Psoas muscle (tissue), 8 donors: ENCODE results near the gene CACNB4. TPM values are rescaled to one million over a fixed set of nuclear protein-coding genes. Genes with fewer than 3 reads are reported as not detected.

ENCODE experiments used
- ATAC-seq, 4 donors: fragments of 200-7000 bp; cut with Tn5 transposase; one replicate each; pipeline ENCODE4 v1.9.1; 2020; ENCODE audit warnings: moderate library complexity in 3 of 4, mild to moderate bottlenecking in 2 of 4
- DNase-seq, 2 donors: peaks; one replicate each; pipeline ENCODE4 v3.0.0-alpha.2; 2020
- H3K27ac ChIP-seq: fragments of 200-600 bp; one replicate; pipeline ENCODE4 v1.8.0; 2022
- H3K27me3 ChIP-seq, 3 donors: fragments of 200-600 bp in 1 of 3; one replicate each; pipeline versions ENCODE4 v1.6.1 to v1.8.0; 2013 to 2022; ENCODE audit warnings: low read length in 2 of 3, mild to moderate bottlenecking in 2 of 3, moderate library complexity in 1 of 3; ENCODE audit not compliant: insufficient read depth in 3 of 3
- H3K36me3 ChIP-seq, 2 donors: fragments of 200-600 bp in 1 of 2; one replicate each; pipeline versions ENCODE4 v1.6.1 to v1.8.0; 2013 to 2022; ENCODE audit warnings: low read depth in 1 of 2, mild to moderate bottlenecking in 1 of 2, moderate library complexity in 1 of 2; ENCODE audit not compliant: insufficient read depth in 1 of 2
- H3K4me1 ChIP-seq: fragments of 200-600 bp; one replicate; pipeline ENCODE4 v1.8.0; 2022
- H3K4me3 ChIP-seq: fragments of 200-600 bp; one replicate; pipeline ENCODE4 v1.8.0; 2022; ENCODE audit warnings: mild to moderate bottlenecking
- H3K9me3 ChIP-seq: fragments of 200-600 bp; one replicate; pipeline ENCODE4 v1.8.0; 2022
- WGBS, 3 donors: extraction: QIAGEN DNeasy Blood & Tissue Kit; methylation state at CpG; one replicate each; pipeline versions ENCODE4 v1.1.6 to v1.1.7; 2013; 5-methylcytosine and 5-hydroxymethylcytosine counted together
- intact Hi-C, 2 donors: fragments of 100-400 bp; cut with DNase I; formaldehyde crosslinking; loops; one replicate each; pipeline versions ENCODE4 v1.11.0 to v1.14.2; 2022
- long read RNA-seq, 2 donors: library from polyadenylated mRNA; unstranded; transcript quantifications; one replicate each; pipeline ENCODE4 v2.0.0, GENCODE V29; 2021
- polyA plus RNA-seq, 3 donors: library from polyadenylated mRNA; stranded (reverse); fragments of 200-250 nt; gene quantifications; one replicate each; pipeline ENCODE4 v1.2.3, GENCODE V29; 2013
- total RNA-seq, 4 donors: library from RNA; stranded (reverse); fragmentation: NEBNext Ultra II Directional in 2 of 4; extraction: Animal tissue kit (Norgen Biotek cat#: 25700) in 2 of 4; gene quantifications; one replicate each; pipeline versions ENCODE4 v1.2.1 to v1.2.4, GENCODE V29; 2021 to 2023
- TF ChIP-seq, protein P1 (sequence below): fragments of 200-600 bp; IDR thresholded peaks from one replicate; pipeline ENCODE4 v1.8.0; 2022; ENCODE audit warnings: antibody characterized with exemption
- donor health status: healthy with polysubstance abuse.
- donor health status: DM: no; HTN: no; CAD: no; lungs with moderate emphysema.
- donor health status: Bipolar disorder and iron deficiency.
- donor health status: healthy.
- donor health status: DM: yes; HTN: yes; CAD: no.
- donor health status: DM: no; HTN: no; CAD: no.
- donor health status: DM: no; HTN: no; CAD: no.
- donor health status: DM: yes; HTN: yes; CAD: no.

CACNB4 gene
- total RNA-seq: 1 to 10 TPM in 1 of 4 donors, under 1 TPM in 3; 0.21 to 1.1 (median 0.27) TPM
- under 1 TPM; 0.10 to 0.17 (median 0.13) TPM for polyA plus RNA-seq
- long read RNA-seq, donor 1: 0 reads
- long read RNA-seq, donor 2: 0 reads

DNA sequence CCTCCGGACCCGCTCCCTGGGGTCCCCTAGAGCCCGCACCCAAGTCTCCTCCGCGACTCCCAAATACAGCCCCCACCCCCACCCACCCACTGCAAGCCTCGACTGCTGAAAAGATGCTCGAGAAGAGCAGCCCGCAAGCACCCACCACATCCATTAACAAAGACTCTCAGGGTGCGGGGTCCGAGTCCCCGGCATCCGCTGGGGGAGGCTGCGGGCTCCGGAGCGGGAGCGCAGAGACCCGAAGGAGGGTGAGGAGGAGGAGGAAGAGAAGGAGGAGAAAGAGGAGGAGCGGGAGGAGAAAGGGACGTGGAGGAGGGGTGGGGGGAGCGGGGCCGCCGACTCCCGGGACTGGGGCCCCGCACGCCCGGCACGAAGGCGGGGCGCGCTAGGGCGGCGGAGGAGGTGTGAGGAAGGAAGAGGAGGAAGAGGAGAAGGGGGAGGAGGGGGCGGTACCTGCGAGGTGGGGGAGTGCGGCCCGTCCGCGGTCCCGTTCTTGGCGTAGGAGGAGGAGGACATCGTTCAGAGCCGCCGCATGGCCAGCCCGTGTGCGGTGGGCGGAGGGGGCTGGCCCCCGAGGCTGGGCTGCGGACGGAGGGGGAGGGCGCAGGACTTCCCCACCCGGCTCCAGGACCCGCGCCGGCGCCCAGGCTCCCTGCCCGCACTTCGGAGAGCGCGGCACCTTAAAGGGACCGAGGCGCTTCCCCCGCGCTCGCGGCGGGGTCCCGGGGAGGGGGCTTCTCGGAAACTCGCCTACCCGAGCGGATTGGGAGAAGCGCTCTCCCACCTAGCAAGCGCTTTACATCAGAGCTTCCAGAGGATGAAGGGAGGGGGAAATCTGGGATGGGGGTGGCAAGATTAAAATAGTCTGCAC is at the start of gene CACNB4:
Gene CACNB4, minus strand, starts transcription at position 549 of the 871 bp plus-strand sequence.
- H3K36me3 ChIP-seq: no peaks in the 10 kb centered on the region
- H3K27ac ChIP-seq: no peak within 1 kb of the TSS
- 0 to 1% (median 0%) methylated on average over 45 to 73 of the region's 73 CpGs for WGBS, 3 donors
- peaks cover 11% of the 10 kb centered on the region for H3K4me1 ChIP-seq
- intact Hi-C loops: no loop called here
- ATAC-seq (peak; percentile 27 to 49 (median 42)), DNase-seq (peak in 1 of 2 donors; percentile 15)
- H3K9me3 ChIP-seq: no peaks in the 10 kb centered on the region
- peak within 1 kb of the TSS; percentile 79 for H3K4me3 ChIP-seq
- peaks cover 0 to 35% (median 12%) of the 10 kb centered on the region in 3 donors for H3K27me3 ChIP-seq
- TF ChIP-seq, protein P1, sequence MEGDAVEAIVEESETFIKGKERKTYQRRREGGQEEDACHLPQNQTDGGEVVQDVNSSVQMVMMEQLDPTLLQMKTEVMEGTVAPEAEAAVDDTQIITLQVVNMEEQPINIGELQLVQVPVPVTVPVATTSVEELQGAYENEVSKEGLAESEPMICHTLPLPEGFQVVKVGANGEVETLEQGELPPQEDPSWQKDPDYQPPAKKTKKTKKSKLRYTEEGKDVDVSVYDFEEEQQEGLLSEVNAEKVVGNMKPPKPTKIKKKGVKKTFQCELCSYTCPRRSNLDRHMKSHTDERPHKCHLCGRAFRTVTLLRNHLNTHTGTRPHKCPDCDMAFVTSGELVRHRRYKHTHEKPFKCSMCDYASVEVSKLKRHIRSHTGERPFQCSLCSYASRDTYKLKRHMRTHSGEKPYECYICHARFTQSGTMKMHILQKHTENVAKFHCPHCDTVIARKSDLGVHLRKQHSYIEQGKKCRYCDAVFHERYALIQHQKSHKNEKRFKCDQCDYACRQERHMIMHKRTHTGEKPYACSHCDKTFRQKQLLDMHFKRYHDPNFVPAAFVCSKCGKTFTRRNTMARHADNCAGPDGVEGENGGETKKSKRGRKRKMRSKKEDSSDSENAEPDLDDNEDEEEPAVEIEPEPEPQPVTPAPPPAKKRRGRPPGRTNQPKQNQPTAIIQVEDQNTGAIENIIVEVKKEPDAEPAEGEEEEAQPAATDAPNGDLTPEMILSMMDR: no peak

- H3K4me1 ChIP-seq: no peaks in the 10 kb centered on the region
- no peak overlapping the region for H3K27ac ChIP-seq
- ATAC-seq (peak; percentile 30 to 60 (median 50)), DNase-seq (no peak)
- 81 to 83% (median 81%) methylated on average over 5 of the region's 5 CpGs for WGBS, 3 donors
- no peak overlapping the region for H3K4me3 ChIP-seq
- TF ChIP-seq, protein P1: no peak
- no peaks in the 10 kb centered on the region for H3K27me3 ChIP-seq
- intact Hi-C loops: no loop called here
- H3K9me3 ChIP-seq: no peaks in the 10 kb centered on the region
- H3K36me3 ChIP-seq: peaks cover 3 to 43% of the 10 kb centered on the region in 2 donors
Measured at GRCh38 chr2:152134488-152135280, 35.8 kb upstream of the CACNB4 start.

DNA sequence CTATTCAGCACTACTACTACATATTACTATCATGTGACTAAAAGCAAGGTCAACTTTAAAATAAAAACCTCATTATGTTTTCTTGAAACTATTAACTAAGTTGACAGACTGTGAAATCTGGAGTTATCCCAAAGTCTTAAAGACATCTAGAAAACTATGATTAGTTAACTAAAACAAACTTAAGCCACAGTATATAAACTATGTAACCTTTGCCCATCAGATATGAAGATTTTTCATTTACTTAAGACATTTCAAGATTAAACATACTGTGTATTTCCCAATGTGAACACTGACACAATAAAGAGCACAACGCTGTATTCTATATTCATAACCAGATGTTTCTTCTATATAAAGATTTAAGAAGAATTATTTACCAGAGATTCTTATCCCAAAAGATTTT is 33.5 kb upstream of the CACNB4 start:
- H3K27me3 ChIP-seq: no peaks in the 10 kb centered on the region
- H3K4me3 ChIP-seq: no peak overlapping the region
- H3K4me1 ChIP-seq: no peaks in the 10 kb centered on the region
- no peaks in the 10 kb centered on the region for H3K9me3 ChIP-seq
- ATAC-seq (no peak), DNase-seq (no peak)
- intact Hi-C loops: no loop called here
- WGBS, 3 donors: 89 to 96% (median 93%) methylated on average over 1 of the region's 1 CpG
- peaks cover 3 to 52% of the 10 kb centered on the region in 2 donors for H3K36me3 ChIP-seq
- H3K27ac ChIP-seq: no peak overlapping the region
- TF ChIP-seq, protein P1: no peak

DNA sequence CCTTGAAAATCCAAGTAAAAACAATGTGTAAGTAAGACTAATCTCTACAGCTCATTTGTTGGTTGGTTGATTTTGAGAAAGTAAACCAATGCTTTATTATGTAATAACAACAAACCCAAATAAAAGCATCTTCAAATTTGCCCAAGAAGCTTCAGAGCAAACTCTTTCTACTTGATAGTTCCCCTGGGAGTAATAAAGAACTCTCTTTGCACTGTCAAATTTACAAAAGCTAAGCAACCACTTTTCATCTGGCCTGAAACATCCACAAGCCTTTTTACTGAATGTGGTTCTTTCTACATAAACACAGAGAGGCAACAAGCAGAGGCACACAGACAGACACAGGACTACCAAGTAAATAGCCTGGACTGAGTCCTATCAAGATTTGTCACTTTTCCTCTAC is 28.8 kb upstream of the CACNB4 start:
- Histone ChIP-seq H3K36me3 (peaks cover 8 to 90% of the 10 kb centered on the region in 2 donors), H3K4me3 (no peak overlapping the region), H3K27me3 (no peaks in the 10 kb centered on the region), H3K9me3 (no peaks in the 10 kb centered on the region), H3K4me1 (no peaks in the 10 kb centered on the region), H3K27ac (no peak overlapping the region)
- DNase-seq: no peak
- intact Hi-C loops: no loop called here
- TF ChIP-seq, protein P1: no peak
- no peak for ATAC-seq
